ENCODE measurements around the gene MRPL16.

MRPL16 gene

GRCh38 chr11:59760771-59761170 lies 49.8 kb downstream of the MRPL16 start:
- Histone ChIP-seq H3K9me3 (ENCODE audit: insufficient read depth, low read length, severe bottlenecking) (no peaks in the 10 kb centered on the region), H3K4me3 (ENCODE audit: low read depth in 1 of 2, low read length in 2 of 2) (no peak overlapping the region), H3K27me3 (ENCODE audit: insufficient read depth, low read length, poor library complexity) (no peaks in the 10 kb centered on the region), H3K36me3 (ENCODE audit: insufficient read depth, low read length) (no peaks in the 10 kb centered on the region), H3K9ac (ENCODE audit: low read depth, low read length) (no peak overlapping the region), H3K79me2 (ENCODE audit: insufficient read depth, low read length) (no peaks in the 10 kb centered on the region), H3K27ac (ENCODE audit: low read length) (no peak overlapping the region), H3K4me1 (ENCODE audit: insufficient read depth, low read length) (peaks cover 4% of the 10 kb centered on the region; the same call in 1 of the 2 replicates), H4K20me1 (ENCODE audit: insufficient read depth, low read length) (peaks cover 8% of the 10 kb centered on the region; the same call in 1 of the 2 replicates), H3K4me2 (ENCODE audit: insufficient read depth, low read length) (no peak overlapping the region), H2AFZ (ENCODE audit: low read depth, low read length) (no peak overlapping the region)
- TF ChIP-seq CTCF (IDR thresholded peaks at IDR 0.05; ENCODE audit: borderline replicate concordance, extremely low read depth, low read length, poor library complexity, severe bottlenecking) (no peak), EZH2 (IDR thresholded peaks at IDR 0.05; ENCODE audit: borderline replicate concordance, low read depth, low read length, severe bottlenecking) (no peak)
- ATAC-seq (ENCODE audit: insufficient read depth, low read depth) (no peak), DNase-seq (no peak)

GRCh38 chr11:59759900-59760299 lies 50.7 kb downstream of the MRPL16 start:
- H3K27ac ChIP-seq (ENCODE audit: low read length) = no peak overlapping the region
- H4K20me1 ChIP-seq (ENCODE audit: insufficient read depth, low read length) = peaks cover 6% of the 10 kb centered on the region; the same call in 1 of the 2 replicates
- no peak overlapping the region for H2AFZ ChIP-seq (ENCODE audit: low read depth, low read length)
- no peak overlapping the region for H3K9ac ChIP-seq (ENCODE audit: low read depth, low read length)
- no peak for ATAC-seq (ENCODE audit: insufficient read depth, low read depth)
- peaks cover 11% of the 10 kb centered on the region; the same call in 1 of the 2 replicates for H3K4me1 ChIP-seq (ENCODE audit: insufficient read depth, low read length)
- no peak overlapping the region for H3K4me2 ChIP-seq (ENCODE audit: insufficient read depth, low read length)
- H3K9me3 ChIP-seq (ENCODE audit: insufficient read depth, low read length, severe bottlenecking) = no peaks in the 10 kb centered on the region
- DNase-seq = no peak
- no peaks in the 10 kb centered on the region for H3K79me2 ChIP-seq (ENCODE audit: insufficient read depth, low read length)
- peaks cover 2% of the 10 kb centered on the region for H3K27me3 ChIP-seq (ENCODE audit: insufficient read depth, low read length, poor library complexity)
- TF ChIP-seq CTCF (IDR thresholded peaks at IDR 0.05; ENCODE audit: borderline replicate concordance, extremely low read depth, low read length, poor library complexity, severe bottlenecking) = no peak
- TF ChIP-seq EZH2 (IDR thresholded peaks at IDR 0.05; ENCODE audit: borderline replicate concordance, low read depth, low read length, severe bottlenecking) = no peak
- no peaks in the 10 kb centered on the region for H3K36me3 ChIP-seq (ENCODE audit: insufficient read depth, low read length)
- H3K4me3 ChIP-seq (ENCODE audit: low read depth in 1 of 2, low read length in 2 of 2) = no peak overlapping the region

GRCh38 chr11:59758401-59759037 lies 52.1 kb downstream of the MRPL16 start:
- TF ChIP-seq EZH2 (IDR thresholded peaks at IDR 0.05; ENCODE audit: borderline replicate concordance, low read depth, low read length, severe bottlenecking) = no peak
- Histone ChIP-seq H3K4me2 (ENCODE audit: insufficient read depth, low read length) (no peak overlapping the region), H3K27ac (ENCODE audit: low read length) (no peak overlapping the region), H3K4me1 (ENCODE audit: insufficient read depth, low read length) (peaks cover 23% of the 10 kb centered on the region), H3K36me3 (ENCODE audit: insufficient read depth, low read length) (no peaks in the 10 kb centered on the region), H3K9ac (ENCODE audit: low read depth, low read length) (no peak overlapping the region), H3K4me3 (ENCODE audit: low read depth in 1 of 2, low read length in 2 of 2) (no peak overlapping the region), H2AFZ (ENCODE audit: low read depth, low read length) (no peak overlapping the region), H4K20me1 (ENCODE audit: insufficient read depth, low read length) (peaks cover 6% of the 10 kb centered on the region; the same call in 1 of the 2 replicates), H3K27me3 (ENCODE audit: insufficient read depth, low read length, poor library complexity) (peaks cover 2% of the 10 kb centered on the region), H3K9me3 (ENCODE audit: insufficient read depth, low read length, severe bottlenecking) (no peaks in the 10 kb centered on the region), H3K79me2 (ENCODE audit: insufficient read depth, low read length) (no peaks in the 10 kb centered on the region)
- DNase-seq = no peak
- no peak for ATAC-seq (ENCODE audit: insufficient read depth, low read depth)

GRCh38 chr11:59756845-59757244 lies 53.7 kb downstream of the MRPL16 start:
- Histone ChIP-seq H3K27ac (ENCODE audit: low read length) (no peak overlapping the region), H3K9me3 (ENCODE audit: insufficient read depth, low read length, severe bottlenecking) (no peaks in the 10 kb centered on the region), H3K36me3 (ENCODE audit: insufficient read depth, low read length) (no peaks in the 10 kb centered on the region), H3K4me1 (ENCODE audit: insufficient read depth, low read length) (peaks cover 23% of the 10 kb centered on the region), H2AFZ (ENCODE audit: low read depth, low read length) (no peak overlapping the region), H3K9ac (ENCODE audit: low read depth, low read length) (no peak overlapping the region), H3K4me3 (ENCODE audit: low read depth in 1 of 2, low read length in 2 of 2) (no peak overlapping the region), H3K79me2 (ENCODE audit: insufficient read depth, low read length) (no peaks in the 10 kb centered on the region), H4K20me1 (ENCODE audit: insufficient read depth, low read length) (peaks cover 3% of the 10 kb centered on the region; the same call in 1 of the 2 replicates), H3K27me3 (ENCODE audit: insufficient read depth, low read length, poor library complexity) (peaks cover 2% of the 10 kb centered on the region), H3K4me2 (ENCODE audit: insufficient read depth, low read length) (no peak overlapping the region; the same call in 1 of the 2 replicates)
- ATAC-seq (ENCODE audit: insufficient read depth, low read depth) (no peak), DNase-seq (no peak)
- TF ChIP-seq EZH2 (IDR thresholded peaks at IDR 0.05; ENCODE audit: borderline replicate concordance, low read depth, low read length, severe bottlenecking) (no peak), CTCF (IDR thresholded peaks at IDR 0.05; ENCODE audit: borderline replicate concordance, extremely low read depth, low read length, poor library complexity, severe bottlenecking) (no peak)

Data from DND-41 (cell line).